Muscle of arm (tissue), 12 donors: ENCODE results near the gene GTF2A2. TPM values are rescaled to one million over a fixed set of nuclear protein-coding genes. Genes with fewer than 3 reads are reported as not detected.
"Not testable (repeated sequence)": the region's sequence is repeated elsewhere in the genome, so short reads cannot be mapped to it uniquely, and the experiment has no call there.

Source experiments
- DNase-seq: peaks from one replicate; pipeline ENCODE4 v3.0.0-alpha.2; 2013
- polyA plus RNA-seq, 12 donors: library from polyadenylated mRNA; unstranded; fragments of 120-200 nt; gene quantifications; one replicate each; pipeline ENCODE4 v1.2.1, GENCODE V29; 2013; ENCODE audit not compliant: insufficient read length in 12 of 12

GTF2A2 gene
- polyA plus RNA-seq, 12 donors = 84.4 to 129 (median 106) TPM; not detected in 1

DNA sequence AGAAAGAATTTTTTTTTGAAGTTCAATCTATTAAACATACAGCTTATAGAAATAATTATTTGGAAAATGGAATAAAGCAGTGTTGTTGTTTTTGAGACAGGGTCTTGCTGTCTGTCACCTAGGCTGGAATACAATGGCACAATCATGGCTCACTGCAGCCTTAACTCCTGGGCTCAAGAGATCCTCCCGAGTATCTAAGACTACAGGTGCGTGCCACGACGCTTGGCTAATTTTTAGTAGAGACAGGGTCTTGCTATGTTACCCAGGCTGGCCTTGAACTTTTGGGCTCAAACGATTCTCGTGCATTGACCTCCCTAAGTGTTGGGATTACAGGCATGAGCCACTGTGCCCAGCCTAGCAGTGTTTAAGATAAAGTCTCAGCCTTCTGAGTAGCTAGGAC, 23.0 kb upstream of the GTF2A2 start:
- no peak for DNase-seq

DNA sequence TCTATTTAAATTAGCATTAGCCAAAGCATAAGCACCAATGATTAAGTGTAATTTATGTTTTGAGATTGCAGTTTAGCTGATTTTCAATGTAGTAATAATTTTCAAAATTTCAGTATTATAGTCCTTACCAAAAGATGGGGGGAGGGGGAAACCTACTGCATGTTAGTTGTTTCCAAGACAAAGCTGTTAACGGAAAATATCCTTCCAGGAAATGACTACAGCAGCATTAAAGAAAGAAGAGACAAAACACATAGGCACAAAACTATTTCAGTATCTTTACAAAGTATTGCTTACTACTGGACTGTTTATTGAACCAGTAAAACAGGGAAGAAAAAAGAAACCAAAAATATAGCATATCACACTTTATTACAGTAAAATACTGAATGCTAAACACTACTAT, 21.3 kb upstream of the GTF2A2 start:
- DNase-seq = no peak

DNA sequence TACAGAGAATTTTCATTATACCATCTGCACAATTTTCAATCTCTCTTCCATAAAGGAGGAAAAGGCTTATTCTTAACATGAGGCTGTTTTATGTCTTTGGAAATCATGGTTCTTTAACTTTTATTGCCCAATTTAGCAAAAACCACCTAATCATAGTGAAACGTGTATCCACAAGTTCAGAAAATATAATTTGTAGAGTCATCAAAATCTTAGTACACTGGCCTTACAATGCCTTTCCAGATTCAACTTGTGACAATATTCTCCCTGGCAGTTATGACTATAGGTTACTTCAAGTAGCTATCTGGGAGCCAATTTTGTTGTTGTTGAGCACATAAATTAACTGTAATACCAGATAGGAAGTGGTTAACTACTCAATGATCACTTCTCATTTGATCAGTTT, 20.9 kb upstream of the GTF2A2 start:
- DNase-seq = no peak

DNA sequence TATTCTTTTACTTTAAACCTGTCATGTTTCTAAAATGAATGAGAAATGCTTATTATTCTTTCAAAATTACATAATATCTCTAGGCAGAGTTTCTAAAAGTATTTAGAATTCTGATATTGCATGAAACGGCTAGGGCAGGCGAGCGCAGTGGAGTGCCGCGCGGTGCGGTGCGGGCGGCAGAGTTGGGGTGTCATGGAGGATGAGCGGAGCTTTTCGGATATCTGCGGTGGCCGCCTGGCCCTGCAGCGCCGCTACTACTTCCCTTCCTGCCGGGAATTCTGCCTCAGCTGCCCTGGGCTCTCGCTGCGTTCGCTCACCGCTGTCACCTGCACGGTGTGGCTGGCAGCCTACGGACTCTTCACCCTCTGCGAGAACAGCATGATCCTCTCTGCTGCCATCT, 19.2 kb upstream of the GTF2A2 start:
- DNase-seq = no peak

DNA sequence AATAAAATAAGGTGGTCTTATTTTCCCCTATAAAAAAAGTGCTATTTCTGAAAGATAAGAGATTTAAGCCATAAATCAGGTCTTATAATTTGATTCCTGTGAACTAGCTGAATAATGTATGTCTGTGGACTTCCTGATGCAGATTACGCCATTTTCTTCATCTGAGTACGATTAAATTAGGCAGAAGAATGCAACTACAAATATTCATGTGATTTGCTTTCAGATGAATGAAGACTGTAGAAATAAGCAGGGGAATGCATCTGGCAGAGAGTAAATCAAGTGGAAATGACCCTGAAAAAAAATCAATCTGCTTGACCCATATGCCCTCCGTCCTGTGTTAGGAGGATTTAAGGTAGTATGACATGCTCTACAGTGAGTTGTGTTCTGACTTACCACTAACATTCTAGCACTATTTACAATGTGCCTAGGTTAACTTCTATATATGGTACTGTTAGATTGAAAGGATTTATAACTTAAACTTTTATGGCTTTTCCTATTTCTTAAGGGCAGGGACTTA, 17.1 kb upstream of the GTF2A2 start:
- no peak for DNase-seq

DNA sequence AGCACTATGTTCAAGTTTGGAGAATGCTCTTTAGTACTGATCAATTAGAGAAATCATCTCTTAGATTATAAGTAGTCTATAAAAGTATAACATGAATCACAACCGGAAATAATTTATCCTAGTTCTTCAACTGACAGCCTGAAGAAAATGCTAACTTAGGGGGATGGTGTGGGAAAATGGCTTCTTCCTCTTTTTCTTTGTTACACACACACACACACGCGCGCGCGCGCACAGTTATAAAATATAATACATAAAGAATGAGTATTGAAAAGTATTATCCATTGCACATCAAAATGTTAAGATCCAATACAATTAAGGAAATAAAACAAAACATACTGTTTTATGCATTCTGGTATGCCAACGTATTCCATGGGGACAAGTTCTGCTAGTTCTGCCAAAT, 11.2 kb upstream of the GTF2A2 start:
- no peak for DNase-seq

DNA sequence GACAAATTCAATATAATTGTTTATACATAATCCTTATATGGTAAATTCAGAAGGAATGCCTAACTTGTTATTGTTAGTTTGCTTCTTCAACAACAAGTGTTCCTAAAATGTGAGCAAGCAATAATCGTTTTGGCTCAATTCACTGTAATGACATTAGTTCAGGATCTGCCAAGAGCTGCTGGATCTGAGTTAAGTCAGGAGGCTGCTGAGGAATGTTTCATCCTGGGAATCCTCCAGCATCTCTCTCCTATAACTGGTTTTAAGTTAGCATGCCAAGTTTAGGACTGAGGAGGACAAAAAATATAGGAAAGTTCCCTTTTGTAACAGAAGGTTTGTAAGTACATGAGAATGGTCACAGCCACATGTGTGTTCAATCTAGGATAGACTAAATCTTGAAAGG, 4.9 kb upstream of the GTF2A2 start:
- DNase-seq = peak; percentile 89

DNA sequence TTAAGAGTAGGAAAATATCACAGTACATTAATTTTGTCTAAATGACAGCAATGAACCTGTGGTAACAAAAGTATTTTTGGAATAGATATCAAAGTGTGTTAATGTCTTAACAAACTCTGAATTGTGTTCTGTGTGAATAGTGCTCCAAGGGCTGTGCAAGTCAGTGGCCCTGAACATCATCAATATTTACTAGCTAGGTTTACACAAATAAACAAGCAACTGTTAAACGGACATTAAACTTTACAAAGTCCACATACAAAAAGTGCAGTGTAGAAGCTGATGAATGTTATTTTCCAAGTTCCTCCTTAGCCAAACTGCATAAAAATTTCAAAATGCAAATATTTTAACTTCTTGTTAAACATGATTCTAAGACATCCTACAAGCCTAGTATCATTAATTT, 2.1 kb upstream of the GTF2A2 start:
- no peak for DNase-seq

DNA sequence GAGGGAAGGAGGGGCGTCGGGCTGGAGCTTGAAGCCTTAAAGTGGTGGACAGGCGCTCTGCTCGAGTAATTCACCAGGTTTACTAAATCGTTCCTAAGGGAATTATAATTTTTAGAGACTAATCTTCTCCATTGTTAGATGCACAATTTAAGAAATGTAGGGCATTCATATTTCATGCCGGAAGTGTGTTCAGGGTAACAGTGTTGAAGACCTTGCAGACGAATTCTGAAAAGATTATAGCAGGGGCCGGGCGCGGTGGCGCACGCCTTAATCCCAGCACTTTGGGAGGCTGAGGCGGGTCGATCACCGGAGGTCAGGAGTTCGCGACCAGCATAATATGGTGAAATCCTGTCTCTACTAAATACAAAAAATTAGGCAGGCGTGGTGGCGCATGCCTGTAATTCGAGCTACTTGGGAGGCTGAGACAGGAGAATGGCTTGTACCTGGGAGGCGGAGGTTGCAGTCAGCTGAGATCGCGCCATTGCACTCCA, 365 bp upstream of the GTF2A2 start:
- no peak for DNase-seq

DNA sequence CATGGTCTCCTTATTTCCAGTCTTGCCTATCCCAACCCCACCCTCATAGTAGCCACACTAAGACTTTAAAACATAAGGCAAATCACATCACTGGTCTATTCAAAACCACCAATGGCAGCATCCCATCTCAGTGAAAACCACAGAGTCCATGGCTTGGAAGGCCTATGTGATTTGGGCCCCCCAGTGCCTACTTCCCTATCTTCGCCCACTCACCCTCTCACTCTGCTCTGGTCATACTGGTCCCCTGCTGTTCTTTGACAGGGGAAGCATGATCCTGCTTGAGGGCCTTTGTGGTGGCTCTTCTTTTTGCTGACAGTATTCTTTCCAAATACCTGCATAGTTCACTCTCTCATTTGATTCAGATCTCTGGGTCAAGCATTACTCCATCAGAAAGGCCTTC, 3.3 kb downstream of the GTF2A2 start:
- no peak for DNase-seq

DNA sequence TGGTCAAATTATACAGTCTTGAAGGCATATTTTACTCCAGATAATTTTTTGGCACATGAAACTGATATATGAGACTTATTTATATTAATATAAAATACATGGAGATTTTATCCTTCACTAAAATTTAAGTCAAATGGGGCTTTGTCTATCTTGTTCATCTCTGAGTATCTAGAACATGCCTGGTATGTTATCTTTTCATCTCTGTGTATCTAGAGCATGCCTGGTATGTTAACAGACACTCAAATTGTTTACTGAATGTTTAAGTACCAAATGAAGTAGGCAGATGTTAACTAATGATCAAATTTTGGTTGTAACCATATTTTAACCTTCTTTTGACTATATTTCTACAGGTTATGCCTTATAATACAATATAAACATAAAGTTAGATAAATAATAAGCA, 7.7 kb downstream of the GTF2A2 start:
- no peak for DNase-seq

DNA sequence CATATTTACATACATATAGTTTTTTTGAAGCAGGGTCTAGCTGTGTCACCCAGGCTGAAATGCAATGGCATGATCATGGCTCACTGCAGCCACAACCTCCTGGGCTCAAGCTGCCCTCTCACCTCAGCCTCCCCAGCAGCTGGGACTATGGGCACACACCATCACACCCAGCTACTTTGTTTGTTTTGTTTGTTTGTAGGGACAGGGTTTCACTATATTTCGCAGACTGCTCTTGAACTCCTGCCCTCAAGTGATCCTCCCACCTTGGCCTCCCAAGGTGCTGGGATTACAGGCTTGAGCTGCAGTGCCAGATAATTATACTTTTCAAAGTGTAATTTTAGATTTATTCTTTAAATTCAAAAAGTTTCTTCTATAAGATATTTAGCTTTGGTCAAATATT, 10.2 kb downstream of the GTF2A2 start:
- DNase-seq = no peak

DNA sequence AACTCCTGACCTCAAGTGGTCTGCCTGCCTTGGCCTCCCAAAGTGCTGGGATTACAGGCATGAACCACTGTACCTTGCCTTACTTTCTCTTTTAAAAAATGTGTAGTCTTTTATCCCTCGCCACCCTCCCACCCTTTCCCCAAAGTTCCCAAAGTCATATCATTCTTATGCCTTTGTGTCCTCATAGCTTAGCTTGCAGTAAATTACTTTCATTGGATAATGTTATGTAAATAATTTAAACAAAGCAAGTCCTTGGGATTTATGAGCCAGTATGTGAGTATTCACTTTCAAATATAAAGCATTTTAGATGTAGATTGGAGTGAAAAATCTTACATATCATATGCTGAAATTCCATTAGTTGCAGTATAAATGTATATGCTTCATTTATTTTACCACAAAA, 11.0 kb downstream of the GTF2A2 start:
- DNase-seq = no peak

DNA sequence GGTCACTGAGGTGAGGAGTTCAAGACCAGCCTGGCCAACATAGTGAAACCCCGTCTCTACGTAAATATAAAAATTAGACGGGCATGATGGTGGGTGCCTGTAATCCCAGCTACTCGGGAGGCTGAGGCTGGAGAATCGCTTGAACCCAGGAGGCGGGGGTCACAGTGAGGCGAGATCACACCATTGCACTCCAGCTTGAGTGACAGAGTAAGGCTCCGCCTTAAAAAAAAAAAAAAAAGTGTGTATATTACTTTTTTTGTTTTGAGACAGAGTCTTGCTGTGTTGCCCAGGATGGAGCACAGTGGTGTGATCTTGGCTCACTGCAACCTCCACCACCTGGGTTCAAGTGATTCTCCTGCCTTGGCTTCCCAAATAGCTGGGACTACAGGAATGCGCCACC, 11.5 kb downstream of the GTF2A2 start:
- DNase-seq = not testable (repeated sequence)

DNA sequence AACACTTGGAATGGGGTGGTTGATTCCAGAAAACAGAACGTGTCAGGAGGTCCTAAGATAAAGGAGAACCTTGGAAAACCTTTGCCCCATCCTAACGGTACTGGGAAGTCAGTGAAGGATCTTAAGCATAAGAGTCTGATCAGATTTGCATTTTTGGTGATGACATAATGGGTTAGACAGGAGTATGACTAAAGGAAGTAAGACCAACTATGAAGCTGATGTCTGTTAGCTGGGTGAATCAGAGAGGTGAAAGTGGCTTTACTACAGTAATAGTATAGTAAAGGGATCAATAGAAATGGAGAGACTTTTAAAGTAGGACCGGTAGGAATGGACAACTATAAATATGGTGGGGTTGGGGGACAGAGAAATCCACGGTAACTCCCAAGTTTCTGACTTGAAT, 12.6 kb downstream of the GTF2A2 start:
- DNase-seq = no peak

DNA sequence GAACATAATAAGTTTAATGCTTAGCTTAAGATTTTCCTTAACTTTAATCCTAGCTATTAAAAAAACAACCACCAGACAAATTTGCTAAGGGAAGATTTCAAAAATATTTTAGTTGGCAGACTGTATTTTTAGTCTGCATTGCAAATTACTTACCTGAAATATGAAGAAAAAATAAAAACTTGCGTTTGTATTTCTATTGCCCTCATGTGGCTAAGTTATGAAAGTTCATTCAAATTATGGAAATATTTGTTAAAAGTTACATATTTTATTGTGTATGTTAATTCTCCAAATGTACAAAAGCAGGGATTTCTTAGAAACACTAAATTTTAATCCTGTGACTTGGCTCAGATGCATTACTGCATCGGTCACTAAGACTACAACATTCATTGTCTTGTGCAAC, 15.0 kb downstream of the GTF2A2 start:
- no peak for DNase-seq

DNA sequence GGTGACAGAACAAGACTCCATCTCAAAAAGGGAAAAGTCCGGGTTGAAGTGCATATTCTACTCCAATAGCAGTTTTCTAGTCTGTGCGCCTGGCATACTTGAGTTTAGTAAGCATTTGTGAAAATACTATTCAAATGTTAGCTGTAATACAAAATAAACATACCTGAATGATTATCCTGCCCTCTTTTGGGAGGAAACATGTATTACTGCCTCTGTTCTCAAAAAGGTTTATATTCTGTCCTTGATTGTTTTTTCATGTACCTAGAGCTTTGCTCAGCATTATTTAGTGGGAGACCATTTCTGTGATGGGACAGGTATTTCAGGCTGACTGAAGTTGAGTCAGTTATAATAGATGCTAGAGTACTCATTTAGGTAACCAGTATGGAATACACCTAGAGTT, 19.8 kb downstream of the GTF2A2 start:
- DNase-seq = not testable (repeated sequence)

DNA sequence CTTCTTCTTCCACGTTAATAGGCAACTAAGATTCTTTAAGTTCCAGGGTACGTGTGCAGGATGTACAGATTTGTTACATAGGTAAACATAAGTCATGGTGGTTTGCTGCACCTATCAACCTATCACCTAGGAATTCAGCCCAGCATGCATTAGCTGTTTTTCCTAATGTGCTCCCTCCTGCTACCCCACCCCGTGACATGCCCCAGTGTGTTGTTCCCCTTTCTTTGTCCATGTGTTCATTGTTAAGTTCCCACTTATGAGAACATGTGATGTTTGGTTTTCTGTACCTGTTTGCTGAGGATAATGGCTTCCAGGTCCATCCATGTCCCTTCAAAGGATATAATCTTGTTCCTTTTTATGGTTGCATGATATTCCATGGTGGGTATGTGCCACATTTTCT, 21.1 kb downstream of the GTF2A2 start:
- no peak for DNase-seq

DNA sequence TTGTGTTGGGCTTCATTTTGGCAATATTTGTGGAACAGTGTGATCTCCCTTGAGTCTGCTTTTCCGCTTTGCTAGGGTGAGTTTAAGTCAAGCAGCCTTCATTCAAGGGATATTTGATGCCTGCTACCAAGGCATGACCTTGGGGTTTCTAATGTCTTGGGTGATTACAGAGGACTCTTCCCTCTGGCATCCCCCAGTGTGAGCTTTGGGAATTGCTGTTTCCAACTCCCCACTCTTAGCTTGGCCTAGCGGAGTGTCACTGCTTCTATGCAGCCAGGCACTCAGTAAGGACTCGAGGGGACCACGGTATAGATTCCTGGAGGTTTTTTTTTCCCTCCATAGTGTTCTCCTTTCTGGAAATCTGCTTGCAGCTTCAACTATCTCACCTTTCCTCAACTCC, 24.6 kb downstream of the GTF2A2 start:
- DNase-seq = no peak

DNA sequence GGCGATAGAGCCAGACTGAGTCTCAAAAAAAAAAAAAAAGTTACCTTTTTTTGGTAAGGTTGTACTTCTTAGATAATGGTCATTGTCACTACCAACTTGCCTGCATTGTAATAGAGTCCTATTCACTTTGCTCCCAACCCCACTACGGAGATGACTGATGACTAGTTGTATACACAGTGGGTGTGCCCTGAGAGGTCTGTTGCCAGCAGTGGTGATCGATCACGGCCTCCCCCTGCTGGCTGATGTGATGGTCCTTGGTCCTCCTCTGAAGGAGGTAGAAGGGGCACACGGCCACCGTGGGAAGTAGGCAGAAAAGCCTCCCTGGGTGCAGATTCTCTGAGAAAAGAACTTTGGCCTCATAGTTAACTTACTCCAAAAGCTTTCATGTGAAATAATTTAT, 35.0 kb downstream of the GTF2A2 start:
- no peak for DNase-seq

DNA sequence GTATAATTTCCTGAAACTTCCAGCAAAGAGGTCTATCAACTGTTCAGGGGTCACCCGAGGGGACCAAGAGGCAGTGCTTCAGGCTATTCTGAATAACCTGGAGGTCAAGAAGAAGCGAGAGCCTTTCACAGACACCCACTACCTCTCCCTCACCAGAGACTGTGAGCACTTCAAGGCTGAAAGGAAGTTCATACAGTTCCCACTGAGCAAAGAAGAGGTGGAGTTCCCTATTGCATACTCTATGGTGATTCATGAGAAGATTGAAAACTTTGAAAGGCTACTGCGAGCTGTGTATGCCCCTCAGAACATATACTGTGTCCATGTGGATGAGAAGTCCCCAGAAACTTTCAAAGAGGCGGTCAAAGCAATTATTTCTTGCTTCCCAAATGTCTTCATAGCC, 38.9 kb downstream of the GTF2A2 start:
- no peak for DNase-seq

DNA sequence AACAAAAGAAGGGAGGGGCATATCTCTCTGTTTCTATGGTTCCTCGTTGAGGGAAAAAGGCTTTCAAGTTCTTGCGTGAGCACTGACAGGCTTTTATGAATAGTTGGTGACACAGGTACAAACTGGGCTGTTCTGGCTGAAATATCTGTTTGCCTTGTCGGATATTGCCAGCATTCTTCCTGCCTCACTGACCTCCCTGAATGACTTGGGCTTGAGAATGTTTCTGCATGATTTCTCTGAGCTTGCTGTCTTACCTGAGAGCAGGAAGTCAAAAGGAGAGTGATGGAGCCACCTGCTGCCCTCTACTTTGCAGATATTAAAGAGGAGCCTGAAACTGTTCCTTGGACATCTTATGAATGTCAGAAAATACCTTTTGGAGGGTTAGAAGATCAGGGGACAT, 40.9 kb downstream of the GTF2A2 start:
- DNase-seq = no peak

DNA sequence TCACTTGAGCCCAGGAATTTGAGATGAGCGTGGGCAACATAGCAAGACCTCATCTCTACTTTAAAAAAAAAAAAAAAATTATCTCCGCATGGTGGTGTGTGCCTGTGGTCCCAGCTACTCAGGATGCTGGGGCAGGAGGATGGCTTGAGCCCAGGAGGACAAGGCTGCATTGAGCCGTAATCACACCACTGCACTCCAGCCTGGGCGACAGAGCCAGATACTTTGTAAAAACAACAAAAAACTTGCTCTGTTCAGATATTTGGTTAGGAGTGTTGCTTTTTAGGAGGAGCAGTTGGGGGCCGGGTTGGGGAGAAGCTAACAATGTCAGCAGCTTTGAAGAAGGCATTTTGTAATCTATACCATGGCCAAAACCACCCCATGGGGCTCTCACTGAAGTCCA, 41.7 kb downstream of the GTF2A2 start:
- no peak for DNase-seq

DNA sequence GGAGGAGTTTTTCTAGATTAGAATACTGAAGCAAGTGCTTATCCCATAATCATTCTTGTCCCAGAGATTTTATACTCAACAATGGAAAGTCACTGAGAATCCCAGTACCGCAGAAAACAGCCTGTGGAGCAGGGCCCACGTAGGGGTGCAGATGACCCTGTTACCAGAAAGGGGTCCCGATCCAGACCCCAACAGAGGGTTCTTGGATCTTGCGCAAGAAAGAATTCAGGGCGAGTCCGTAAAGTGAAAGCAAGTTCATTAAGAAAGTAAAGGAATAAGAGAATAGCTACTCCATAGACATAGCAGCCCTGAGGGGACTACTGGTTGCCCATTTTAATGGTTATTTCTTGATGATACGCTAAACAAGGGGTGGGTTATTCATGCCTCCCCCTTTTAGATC, 43.2 kb downstream of the GTF2A2 start:
- DNase-seq = no peak
